ENCODE measurements around the gene CTU1. TPM values are rescaled to one million over a fixed set of nuclear protein-coding genes. Genes with fewer than 3 reads are reported as not detected.

The CTU1 gene
- total RNA-seq, 1 donor from 2014 or later: 9.7 TPM

DNA sequence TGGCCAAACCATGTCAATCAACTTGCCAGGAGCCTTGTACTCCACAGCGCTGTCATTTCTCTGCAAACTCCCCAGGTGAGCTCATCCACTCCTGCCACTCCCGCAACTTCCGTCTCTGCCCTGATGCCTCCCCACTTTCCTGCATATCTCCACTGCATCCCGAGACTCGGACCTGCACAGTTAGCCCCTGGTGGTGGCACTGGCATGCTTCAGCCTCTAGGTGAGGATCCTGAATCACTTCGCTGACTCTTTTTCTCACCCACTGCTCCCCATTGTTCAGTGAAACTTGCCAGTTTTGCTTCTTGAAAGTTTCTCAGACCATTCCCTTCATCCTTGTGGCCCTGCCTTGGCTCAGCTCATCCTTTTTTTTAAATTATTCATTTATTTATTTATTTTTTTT lies 3.4 kb upstream of the CTU1 start:
- Mint-ChIP-seq H3K36me3 (ENCODE audit: low read depth) (peaks cover 9% of the 10 kb centered on the region), H3K27ac (no peak overlapping the region), H3K4me3 (ENCODE audit: low read depth) (no peak overlapping the region), H3K9me3 (no peaks in the 10 kb centered on the region), H3K4me1 (ENCODE audit: low read depth) (peaks cover 24% of the 10 kb centered on the region), H3K27me3 (ENCODE audit: low read depth) (no peaks in the 10 kb centered on the region)
- intact Hi-C loops (cut with micrococcal nuclease): loop anchor here (5.0 kb wide), 1 partner anchor 146 kb away; no protein-coding TSS in a partner anchor
- no peak for DNase-seq (ENCODE audit: low spot score)

- peaks cover 15% of the 10 kb centered on the region for H3K36me3 Mint-ChIP-seq (ENCODE audit: low read depth)
- intact Hi-C loops (cut with micrococcal nuclease): loop anchor here (5.0 kb wide), 1 partner anchor 147 kb away; no protein-coding TSS in a partner anchor
- H3K27me3 Mint-ChIP-seq (ENCODE audit: low read depth): no peaks in the 10 kb centered on the region
- H3K4me3 Mint-ChIP-seq (ENCODE audit: low read depth): no peak overlapping the region
- peaks cover 29% of the 10 kb centered on the region for H3K4me1 Mint-ChIP-seq (ENCODE audit: low read depth)
- no peaks in the 10 kb centered on the region for H3K9me3 Mint-ChIP-seq
- no peak for DNase-seq (ENCODE audit: low spot score)
- H3K27ac Mint-ChIP-seq: no peak overlapping the region
These were observed 2.4 kb upstream of the CTU1 start for GRCh38 chr19:51110666-51110971.

- peaks cover 21% of the 10 kb centered on the region for H3K36me3 Mint-ChIP-seq (ENCODE audit: low read depth)
- no peaks in the 10 kb centered on the region for H3K27me3 Mint-ChIP-seq (ENCODE audit: low read depth)
- intact Hi-C loops (cut with micrococcal nuclease): loop anchor here (1.0 to 5.0 kb wide), 3 partner anchors 303 to 598 kb away; partner anchors contain the start of gene JOSD2
- no peaks in the 10 kb centered on the region for H3K9me3 Mint-ChIP-seq
- H3K4me3 Mint-ChIP-seq (ENCODE audit: low read depth): peak overlapping the region; percentile 84
- no peak for DNase-seq (ENCODE audit: low spot score)
- H3K27ac Mint-ChIP-seq: peak overlapping the region; percentile 76
- peaks cover 20% of the 10 kb centered on the region for H3K4me1 Mint-ChIP-seq (ENCODE audit: low read depth)
These were observed 567 bp upstream of the CTU1 start for GRCh38 chr19:51108805-51109146.

DNA sequence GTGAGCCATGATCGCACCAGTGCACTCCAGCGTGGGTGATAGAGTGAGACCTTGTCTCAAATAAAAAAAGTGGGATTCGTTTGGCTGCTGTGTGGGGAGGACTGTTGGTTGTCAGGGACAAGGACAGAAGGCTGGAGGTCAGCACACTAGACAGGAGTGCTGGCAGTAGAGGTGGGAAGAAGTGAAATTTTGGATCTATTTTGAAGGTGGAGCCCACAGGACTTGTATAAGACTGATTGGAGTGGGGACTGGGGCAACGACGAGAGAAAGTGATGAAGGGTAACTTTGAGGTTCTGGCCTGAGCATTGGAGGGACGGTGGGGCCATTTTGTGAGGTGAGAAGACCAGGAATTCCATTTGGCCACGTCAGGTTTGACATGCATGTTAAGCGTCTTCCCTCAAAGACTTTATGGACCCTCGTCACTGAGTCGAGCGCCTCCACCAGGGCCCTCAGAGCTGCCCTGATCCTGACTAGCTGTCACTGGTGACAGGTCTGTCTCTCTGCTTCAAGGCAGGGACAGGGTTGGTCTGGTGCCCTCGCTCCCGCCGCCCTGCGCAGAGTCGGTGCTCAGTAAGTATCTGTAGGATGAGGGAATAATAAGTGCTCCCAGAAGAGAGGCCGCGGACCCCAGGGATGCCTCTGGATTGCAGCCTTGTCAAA lies 673 bp downstream of the CTU1 start:
- Mint-ChIP-seq H3K36me3 (ENCODE audit: low read depth) (peaks cover 33% of the 10 kb centered on the region), H3K4me3 (ENCODE audit: low read depth) (peak overlapping the region; percentile 84), H3K27me3 (ENCODE audit: low read depth) (no peaks in the 10 kb centered on the region), H3K4me1 (ENCODE audit: low read depth) (peaks cover 23% of the 10 kb centered on the region), H3K9me3 (no peaks in the 10 kb centered on the region), H3K27ac (peak overlapping the region; percentile 82)
- intact Hi-C loops (cut with micrococcal nuclease): loop anchor here (1.0 to 5.0 kb wide), 3 partner anchors 302 to 597 kb away; partner anchors contain the start of gene JOSD2
- peak; percentile 25 for DNase-seq (ENCODE audit: low spot score)

DNA sequence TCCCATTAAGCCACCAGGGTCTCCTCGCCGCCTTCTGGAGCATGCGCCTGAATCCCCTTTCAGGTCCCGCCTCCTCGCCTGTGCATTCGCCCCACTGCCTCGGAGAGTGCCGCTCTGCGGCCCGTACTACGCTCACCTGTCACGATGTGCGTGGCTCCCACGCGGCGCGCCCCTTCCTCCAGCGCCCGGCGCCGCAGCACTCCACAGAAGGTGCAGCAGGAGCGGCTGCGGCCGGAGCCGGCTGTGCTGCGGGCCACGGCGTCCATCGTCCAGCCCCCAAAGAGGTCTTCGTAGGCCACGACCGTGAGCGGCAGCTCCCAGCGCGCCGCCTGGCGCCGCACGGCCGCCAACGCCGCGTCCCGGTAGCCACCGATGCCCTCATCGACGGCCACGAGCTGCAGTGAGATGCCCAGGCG lies 4.3 kb downstream of the CTU1 start:
- H3K27ac Mint-ChIP-seq: no peak overlapping the region
- intact Hi-C loops (cut with micrococcal nuclease): no loop called here
- no peak for DNase-seq (ENCODE audit: low spot score)
- no peaks in the 10 kb centered on the region for H3K9me3 Mint-ChIP-seq
- H3K36me3 Mint-ChIP-seq (ENCODE audit: low read depth): peaks cover 48% of the 10 kb centered on the region
- H3K4me3 Mint-ChIP-seq (ENCODE audit: low read depth): no peak overlapping the region
- peaks cover 27% of the 10 kb centered on the region for H3K4me1 Mint-ChIP-seq (ENCODE audit: low read depth)
- H3K27me3 Mint-ChIP-seq (ENCODE audit: low read depth): no peaks in the 10 kb centered on the region

- peaks cover 27% of the 10 kb centered on the region for H3K4me1 Mint-ChIP-seq (ENCODE audit: low read depth)
- intact Hi-C loops (cut with micrococcal nuclease): no loop called here
- no peaks in the 10 kb centered on the region for H3K9me3 Mint-ChIP-seq
- DNase-seq (ENCODE audit: low spot score): no peak
- H3K36me3 Mint-ChIP-seq (ENCODE audit: low read depth): peaks cover 52% of the 10 kb centered on the region
- H3K27ac Mint-ChIP-seq: no peak overlapping the region
- H3K27me3 Mint-ChIP-seq (ENCODE audit: low read depth): no peaks in the 10 kb centered on the region
- H3K4me3 Mint-ChIP-seq (ENCODE audit: low read depth): no peak overlapping the region
These were observed 5.2 kb downstream of the CTU1 start for GRCh38 chr19:51102991-51103390.

DNA sequence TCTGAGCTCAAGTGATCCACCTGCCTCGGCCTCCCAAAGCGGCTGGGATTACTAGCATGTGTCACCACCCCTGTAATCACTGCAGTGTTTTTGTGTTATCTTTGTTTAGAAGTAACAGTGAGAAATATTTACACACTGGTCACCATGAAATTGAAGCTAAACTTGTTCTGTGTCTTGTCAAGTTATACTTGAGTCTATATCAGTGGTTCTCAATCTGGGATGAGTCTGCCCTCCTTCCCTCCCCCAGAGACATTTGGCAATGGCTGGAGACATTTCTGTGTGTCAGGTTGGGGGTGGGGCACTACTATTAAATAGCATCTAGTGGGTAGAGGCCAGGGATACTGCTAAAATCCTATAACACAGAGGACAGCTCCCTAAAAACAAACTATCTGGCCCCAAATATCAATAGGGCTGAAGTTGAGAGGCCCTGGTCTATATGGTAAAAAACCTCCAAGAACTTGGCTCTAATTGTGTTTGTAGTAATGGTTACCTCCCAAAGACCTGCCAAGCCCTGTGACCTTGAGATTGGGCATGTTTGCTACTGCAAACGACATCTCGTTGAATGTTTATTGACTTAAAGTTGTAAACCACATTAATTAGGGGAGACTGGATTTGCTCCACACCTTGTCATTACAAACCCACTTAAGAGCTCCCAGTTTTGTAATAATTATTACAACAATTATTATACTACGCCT lies 6.9 kb downstream of the CTU1 start:
- no peak for DNase-seq (ENCODE audit: low spot score)
- peaks cover 27% of the 10 kb centered on the region for H3K4me1 Mint-ChIP-seq (ENCODE audit: low read depth)
- no peaks in the 10 kb centered on the region for H3K27me3 Mint-ChIP-seq (ENCODE audit: low read depth)
- H3K36me3 Mint-ChIP-seq (ENCODE audit: low read depth): peaks cover 58% of the 10 kb centered on the region
- no peak overlapping the region for H3K4me3 Mint-ChIP-seq (ENCODE audit: low read depth)
- no peaks in the 10 kb centered on the region for H3K9me3 Mint-ChIP-seq
- intact Hi-C loops (cut with micrococcal nuclease): no loop called here
- no peak overlapping the region for H3K27ac Mint-ChIP-seq

GRCh38 chr19:51100601-51101000 lies 7.6 kb downstream of the CTU1 start:
- no peak for DNase-seq (ENCODE audit: low spot score)
- H3K27me3 Mint-ChIP-seq (ENCODE audit: low read depth): no peaks in the 10 kb centered on the region
- intact Hi-C loops (cut with micrococcal nuclease): no loop called here
- no peak overlapping the region for H3K27ac Mint-ChIP-seq
- peaks cover 21% of the 10 kb centered on the region for H3K4me1 Mint-ChIP-seq (ENCODE audit: low read depth)
- H3K36me3 Mint-ChIP-seq (ENCODE audit: low read depth): peaks cover 55% of the 10 kb centered on the region
- no peaks in the 10 kb centered on the region for H3K9me3 Mint-ChIP-seq
- H3K4me3 Mint-ChIP-seq (ENCODE audit: low read depth): no peak overlapping the region

DNA sequence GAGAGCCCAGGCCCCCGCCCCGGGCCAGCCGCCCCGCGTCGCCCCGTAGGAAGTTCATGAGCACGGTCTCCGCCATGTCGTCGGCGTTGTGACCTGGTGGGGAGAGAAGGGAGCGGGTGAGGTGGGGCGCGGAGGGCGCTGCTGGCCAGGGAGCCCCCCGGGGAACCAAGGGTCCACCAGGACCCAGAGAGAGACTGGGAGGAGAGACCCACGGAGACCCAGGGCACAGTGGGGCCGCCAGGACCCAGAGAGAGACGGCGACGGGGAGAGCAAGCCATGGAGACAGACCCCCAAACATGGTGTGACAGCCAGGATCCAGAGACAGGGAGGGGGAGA lies 9.2 kb downstream of the CTU1 start:
- H3K4me3 Mint-ChIP-seq (ENCODE audit: low read depth): no peak overlapping the region
- no peak overlapping the region for H3K27ac Mint-ChIP-seq
- DNase-seq (ENCODE audit: low spot score): no peak
- no peaks in the 10 kb centered on the region for H3K9me3 Mint-ChIP-seq
- H3K27me3 Mint-ChIP-seq (ENCODE audit: low read depth): no peaks in the 10 kb centered on the region
- peaks cover 16% of the 10 kb centered on the region for H3K4me1 Mint-ChIP-seq (ENCODE audit: low read depth)
- intact Hi-C loops (cut with micrococcal nuclease): no loop called here
- H3K36me3 Mint-ChIP-seq (ENCODE audit: low read depth): peaks cover 49% of the 10 kb centered on the region

GRCh38 chr19:51098365-51099046 lies 9.7 kb downstream of the CTU1 start:
- peaks cover 46% of the 10 kb centered on the region for H3K36me3 Mint-ChIP-seq (ENCODE audit: low read depth)
- H3K27ac Mint-ChIP-seq: no peak overlapping the region
- no peaks in the 10 kb centered on the region for H3K27me3 Mint-ChIP-seq (ENCODE audit: low read depth)
- DNase-seq (ENCODE audit: low spot score): no peak
- intact Hi-C loops (cut with micrococcal nuclease): no loop called here
- no peak overlapping the region for H3K4me3 Mint-ChIP-seq (ENCODE audit: low read depth)
- H3K4me1 Mint-ChIP-seq (ENCODE audit: low read depth): peaks cover 16% of the 10 kb centered on the region
- H3K9me3 Mint-ChIP-seq: no peaks in the 10 kb centered on the region

DNA sequence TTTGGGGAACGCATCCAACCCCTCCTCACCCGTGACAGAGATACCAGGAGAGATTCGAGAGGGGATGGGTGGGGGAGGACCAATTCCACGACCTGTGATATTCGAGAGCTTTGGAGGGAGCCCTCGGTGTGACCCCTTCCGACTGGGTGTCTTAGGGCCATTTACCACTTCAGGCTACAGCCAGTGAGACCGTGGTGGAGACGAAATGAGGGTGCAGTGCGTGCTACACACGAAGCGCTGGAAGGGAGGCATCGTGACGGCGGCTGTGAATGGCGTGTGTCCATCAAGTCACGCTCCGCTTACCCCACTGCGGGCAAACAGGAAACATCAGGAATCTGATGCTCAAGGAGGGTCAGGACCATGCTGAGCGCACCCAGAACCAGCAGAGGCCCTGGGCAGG lies 10.4 kb downstream of the CTU1 start:
- Mint-ChIP-seq H3K27me3 (ENCODE audit: low read depth) (no peaks in the 10 kb centered on the region), H3K4me3 (ENCODE audit: low read depth) (no peak overlapping the region), H3K27ac (no peak overlapping the region)

GRCh38 chr19:51097166-51097738 lies 11.0 kb downstream of the CTU1 start:
- Mint-ChIP-seq H3K27ac (no peak overlapping the region), H3K9me3 (no peaks in the 10 kb centered on the region), H3K27me3 (ENCODE audit: low read depth) (no peaks in the 10 kb centered on the region), H3K4me1 (ENCODE audit: low read depth) (peaks cover 10% of the 10 kb centered on the region), H3K36me3 (ENCODE audit: low read depth) (peaks cover 35% of the 10 kb centered on the region), H3K4me3 (ENCODE audit: low read depth) (no peak overlapping the region)
- peak; percentile 53 for DNase-seq (ENCODE audit: low spot score)
- intact Hi-C loops (cut with micrococcal nuclease): no loop called here

More for the DNA sequence above, 10.4 kb downstream of the CTU1 start:
- intact Hi-C loops (cut with micrococcal nuclease): no loop called here
- Mint-ChIP-seq H3K4me1 (ENCODE audit: low read depth) (peaks cover 15% of the 10 kb centered on the region), H3K9me3 (no peaks in the 10 kb centered on the region), H3K36me3 (ENCODE audit: low read depth) (peaks cover 40% of the 10 kb centered on the region)
- no peak for DNase-seq (ENCODE audit: low spot score)
